Activated CD8-positive, alpha-beta memory T cell treated with anti-CD3 and anti-CD28 coated beads, Interleukin-2, amount 10 ng/mL, durations not matched to agents 7 days and 5 days (primary cell): Measurements from ENCODE around the gene LSAMP. TPM values are rescaled to one million over a fixed set of nuclear protein-coding genes. Genes with fewer than 3 reads are reported as not detected.

Experiments used
- ATAC-seq: fragments of 150-1000 bp; cut with Tn5 transposase; one replicate; pipeline ENCODE4 v1.10.0; 2021; ENCODE audit warnings: moderate library complexity
- CTCF ChIA-PET: fragments of 350-600 bp; sonication (Branson Sonifier 250); formaldehyde crosslinking; loops from one replicate; lab custom pipeline; 2021; ENCODE audit warnings: antibody characterized with exemption; lab: Charles Lee
- DNase-seq: peaks from one replicate; pipeline ENCODE4 v3.0.0-alpha.2; 2020
- H3K27ac Mint-ChIP-seq: one replicate; pipeline ENCODE4 v1.8.0; 2021; ENCODE audit warnings: mild to moderate bottlenecking, mixed read lengths
- H3K27me3 Mint-ChIP-seq: one replicate; pipeline ENCODE4 v1.8.0; 2021; ENCODE audit warnings: mixed read lengths
- H3K36me3 Mint-ChIP-seq: one replicate; pipeline ENCODE4 v1.8.0; 2021; ENCODE audit warnings: mild to moderate bottlenecking, mixed read lengths
- H3K4me1 Mint-ChIP-seq: one replicate; pipeline ENCODE4 v1.8.0; 2021; ENCODE audit warnings: mixed read lengths
- H3K4me3 Mint-ChIP-seq: one replicate; pipeline ENCODE4 v1.8.0; 2021; ENCODE audit warnings: mild to moderate bottlenecking, moderate library complexity, mixed read lengths
- H3K9me3 Mint-ChIP-seq: one replicate; pipeline ENCODE4 v1.8.0; 2022; ENCODE audit warnings: low read depth, mixed read lengths
- total RNA-seq, 2 experiments: library from RNA; stranded (reverse); gene quantifications; one replicate each; pipeline ENCODE4 v1.2.3, GENCODE V29; 2021

Gene LSAMP
- total RNA-seq, 2 experiments from 2014 or later: not detected

DNA sequence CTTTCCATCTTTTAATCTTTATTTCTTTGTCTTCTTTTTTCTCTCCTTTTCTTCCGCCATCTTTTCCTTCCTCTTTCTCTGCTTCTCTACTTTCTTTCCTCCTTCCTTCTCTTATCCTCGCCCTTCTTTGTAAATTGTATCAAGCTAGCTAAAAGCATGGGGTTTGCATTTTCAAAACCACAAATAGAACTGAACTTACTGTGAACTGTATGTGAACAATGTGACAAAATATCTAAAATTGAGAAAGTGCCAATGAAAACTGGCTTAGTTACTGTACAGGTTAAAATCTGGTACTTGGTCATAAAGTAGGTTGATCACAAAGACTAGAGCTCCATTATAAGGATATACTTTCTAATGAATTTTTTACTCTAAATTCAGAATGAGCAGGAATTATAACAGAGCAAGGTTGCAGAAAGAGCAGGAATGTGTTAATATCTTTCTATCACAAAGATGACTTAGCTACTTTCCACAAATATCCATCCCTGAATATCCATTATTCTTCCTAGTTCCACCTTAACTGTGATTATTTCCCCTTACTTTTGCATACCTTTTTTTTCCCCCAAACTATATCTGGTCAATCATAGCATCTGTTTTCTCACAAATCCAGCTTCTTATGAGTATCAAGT is 122.4 kb downstream of the LSAMP start:
- Mint-ChIP-seq H3K27ac (no peak overlapping the region), H3K4me3 (no peak overlapping the region), H3K27me3 (no peaks in the 10 kb centered on the region), H3K36me3 (no peaks in the 10 kb centered on the region), H3K4me1 (no peaks in the 10 kb centered on the region), H3K9me3 (peaks cover 6% of the 10 kb centered on the region)
- ATAC-seq (no peak), DNase-seq (no peak)
- CTCF ChIA-PET: no interaction called here

DNA sequence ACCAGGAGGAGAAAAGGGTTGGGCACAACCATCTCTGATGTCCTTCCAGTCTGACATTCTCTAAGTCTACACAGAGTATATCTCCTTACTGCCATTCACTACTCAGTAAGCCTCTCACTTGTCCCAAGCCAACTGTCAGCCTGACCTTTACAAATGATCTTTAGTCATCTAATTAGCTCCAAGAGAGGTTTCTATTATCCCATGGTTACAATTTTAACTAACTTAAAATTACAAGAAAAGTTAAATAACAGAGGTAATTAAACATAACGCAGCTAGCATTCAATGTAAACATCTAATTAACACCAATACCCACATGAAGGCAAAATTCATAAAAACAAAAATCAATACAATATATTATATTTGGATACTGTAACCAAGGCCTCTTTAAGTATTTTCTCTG is 126.9 kb downstream of the LSAMP start:
- DNase-seq (no peak), ATAC-seq (no peak)
- H3K27me3 Mint-ChIP-seq: no peaks in the 10 kb centered on the region
- CTCF ChIA-PET: no interaction called here
- H3K4me1 Mint-ChIP-seq: no peaks in the 10 kb centered on the region
- peaks cover 7% of the 10 kb centered on the region for H3K9me3 Mint-ChIP-seq
- no peaks in the 10 kb centered on the region for H3K36me3 Mint-ChIP-seq
- H3K27ac Mint-ChIP-seq: no peak overlapping the region
- no peak overlapping the region for H3K4me3 Mint-ChIP-seq

DNA sequence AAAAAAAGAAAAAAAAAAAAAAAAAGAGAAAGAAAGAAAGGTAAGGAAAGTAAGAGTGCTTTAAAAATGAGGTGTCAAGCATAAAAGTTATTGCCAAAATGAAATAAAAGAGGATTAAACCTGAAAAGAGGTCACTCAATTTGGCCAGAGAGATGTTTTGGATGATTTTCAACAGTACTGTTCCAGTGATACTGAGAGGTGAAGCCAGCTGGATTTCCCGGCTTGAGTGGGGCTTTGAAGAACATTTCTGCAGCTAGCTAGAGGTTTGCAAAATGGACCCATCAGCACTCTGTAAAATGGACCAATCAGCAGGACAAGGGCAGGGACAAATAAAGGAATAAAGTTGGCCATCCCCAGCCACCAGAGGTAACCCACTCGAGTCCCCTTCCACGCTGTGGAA is 128.5 kb downstream of the LSAMP start:
- DNase-seq (no peak), ATAC-seq (no peak)
- CTCF ChIA-PET: no interaction called here
- no peaks in the 10 kb centered on the region for H3K36me3 Mint-ChIP-seq
- peaks cover 7% of the 10 kb centered on the region for H3K9me3 Mint-ChIP-seq
- no peak overlapping the region for H3K4me3 Mint-ChIP-seq
- no peak overlapping the region for H3K27ac Mint-ChIP-seq
- H3K27me3 Mint-ChIP-seq: no peaks in the 10 kb centered on the region
- no peaks in the 10 kb centered on the region for H3K4me1 Mint-ChIP-seq

DNA sequence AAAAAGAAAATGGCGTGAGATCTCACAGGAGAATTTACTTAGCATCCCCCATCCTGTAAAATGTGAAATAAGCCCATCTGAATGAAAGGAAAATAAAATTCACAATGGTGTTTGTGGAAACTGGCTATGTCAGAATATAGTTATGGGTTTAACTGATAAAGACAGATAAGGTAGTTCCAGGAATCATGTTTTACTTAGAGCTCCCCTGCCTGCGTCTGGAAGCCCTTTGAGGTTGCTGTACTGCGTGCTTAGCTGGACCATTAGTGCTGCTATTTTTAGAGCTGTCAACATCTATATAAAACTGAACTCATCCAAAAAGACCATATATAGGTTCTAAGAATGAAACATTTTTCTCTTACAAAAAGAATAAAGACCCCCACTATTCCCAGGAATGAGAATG is 130.8 kb downstream of the LSAMP start:
- no peak for ATAC-seq
- H3K27me3 Mint-ChIP-seq: no peaks in the 10 kb centered on the region
- no peaks in the 10 kb centered on the region for H3K4me1 Mint-ChIP-seq
- no peak overlapping the region for H3K27ac Mint-ChIP-seq
- H3K36me3 Mint-ChIP-seq: no peaks in the 10 kb centered on the region
- CTCF ChIA-PET: no interaction called here
- H3K9me3 Mint-ChIP-seq: peaks cover 3% of the 10 kb centered on the region
- no peak for DNase-seq
- H3K4me3 Mint-ChIP-seq: no peak overlapping the region

DNA sequence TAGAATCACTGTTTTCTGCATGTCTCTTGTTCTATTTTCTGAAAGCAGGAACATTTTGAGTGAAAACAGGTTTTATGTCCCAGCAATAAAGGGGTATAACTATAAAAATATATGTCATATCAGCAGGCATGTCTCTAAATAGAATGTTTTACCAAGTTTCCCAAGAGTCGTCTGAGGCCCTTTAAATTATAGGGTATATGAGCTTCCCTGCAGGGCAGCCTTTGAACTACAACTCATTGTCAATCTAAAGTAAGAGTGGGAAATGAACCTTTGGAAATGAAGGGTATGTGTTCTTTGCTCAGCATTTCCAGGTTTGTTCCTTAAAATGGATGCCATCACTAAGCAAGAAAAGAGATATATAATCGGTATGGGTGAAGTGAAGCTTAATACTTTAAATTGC is 138.6 kb downstream of the LSAMP start:
- H3K4me3 Mint-ChIP-seq: no peak overlapping the region
- no peaks in the 10 kb centered on the region for H3K36me3 Mint-ChIP-seq
- H3K4me1 Mint-ChIP-seq: no peaks in the 10 kb centered on the region
- no peak for DNase-seq
- no peaks in the 10 kb centered on the region for H3K9me3 Mint-ChIP-seq
- CTCF ChIA-PET: no interaction called here
- no peak for ATAC-seq
- no peaks in the 10 kb centered on the region for H3K27me3 Mint-ChIP-seq
- no peak overlapping the region for H3K27ac Mint-ChIP-seq

DNA sequence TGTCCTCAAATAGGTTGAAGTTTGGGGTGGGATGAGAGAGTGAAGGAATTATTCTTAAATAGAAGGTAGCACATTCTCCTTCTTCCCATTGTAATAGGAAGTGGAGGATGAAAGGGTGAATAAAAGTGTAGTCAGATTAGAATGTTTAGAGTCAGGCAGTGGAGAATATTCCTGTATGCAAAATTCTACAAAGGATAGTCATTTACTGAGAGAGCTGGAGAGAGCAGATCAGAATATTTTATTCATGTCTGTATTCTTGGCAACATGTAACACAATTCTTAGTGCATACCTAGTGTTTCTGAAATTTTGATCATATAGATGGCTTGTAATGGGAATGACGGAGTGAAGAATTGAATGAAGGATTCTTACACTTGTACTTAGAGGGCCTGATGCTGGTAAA is 139.1 kb downstream of the LSAMP start:
- Mint-ChIP-seq H3K27me3 (no peaks in the 10 kb centered on the region), H3K36me3 (no peaks in the 10 kb centered on the region), H3K27ac (no peak overlapping the region), H3K4me3 (no peak overlapping the region), H3K4me1 (no peaks in the 10 kb centered on the region), H3K9me3 (no peaks in the 10 kb centered on the region)
- no peak for ATAC-seq
- no peak for DNase-seq
- CTCF ChIA-PET: interaction anchor here (0.7 kb wide), 1 partner anchor 395 kb away, joined by 3 read pairs; no protein-coding TSS in a partner anchor

DNA sequence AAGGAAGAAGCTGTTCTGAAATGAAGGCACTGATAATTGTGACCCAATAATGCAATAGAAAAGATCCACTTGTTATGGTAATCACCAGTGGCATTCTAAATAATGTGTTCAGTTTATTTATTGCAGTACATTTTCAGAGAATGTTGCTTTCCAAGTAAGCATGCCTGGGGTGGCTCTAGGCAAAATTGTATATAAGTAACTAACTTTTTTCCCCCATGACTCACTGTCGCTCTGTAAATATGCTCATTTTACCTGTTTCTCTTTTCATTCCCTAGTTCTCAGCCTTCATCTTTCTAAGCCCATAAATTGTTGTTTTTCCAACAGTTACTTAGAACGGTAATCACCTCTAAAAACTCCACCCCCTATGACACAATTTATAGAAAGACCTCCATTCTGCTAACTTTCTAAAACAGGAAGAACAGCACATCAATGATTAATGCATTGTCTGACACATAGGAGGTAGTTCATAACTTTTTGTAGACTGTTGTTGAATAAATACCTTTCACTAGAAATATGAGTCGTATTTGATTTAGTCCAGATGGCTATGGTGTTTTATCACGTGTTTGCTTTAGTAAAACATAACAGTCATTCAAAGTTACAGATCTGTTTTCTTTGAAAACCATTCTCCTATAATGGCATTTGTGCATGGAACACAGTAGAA is 143.1 kb downstream of the LSAMP start:
- Mint-ChIP-seq H3K36me3 (no peaks in the 10 kb centered on the region), H3K27me3 (no peaks in the 10 kb centered on the region), H3K27ac (no peak overlapping the region), H3K9me3 (no peaks in the 10 kb centered on the region), H3K4me1 (no peaks in the 10 kb centered on the region), H3K4me3 (no peak overlapping the region)
- DNase-seq (no peak), ATAC-seq (no peak)
- CTCF ChIA-PET: no interaction called here

DNA sequence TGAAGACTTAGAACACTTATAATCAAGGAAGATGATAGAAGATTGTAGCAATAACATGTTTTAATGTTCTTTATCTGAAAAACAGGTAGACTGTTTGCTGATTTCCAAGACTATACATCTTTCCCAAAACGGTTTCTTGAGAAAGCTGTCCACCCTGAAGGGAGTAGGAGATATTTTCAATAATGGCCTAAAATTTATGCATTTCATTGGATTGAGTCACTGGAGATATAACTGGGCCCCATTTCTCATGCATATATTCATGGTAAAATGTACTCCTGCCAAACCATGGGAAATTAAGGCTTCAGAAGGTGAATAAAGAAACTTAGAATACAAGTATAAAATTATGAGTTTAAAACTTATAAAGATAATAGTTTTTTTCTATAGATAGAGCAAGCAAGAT is 143.9 kb downstream of the LSAMP start:
- DNase-seq (no peak), ATAC-seq (no peak)
- Mint-ChIP-seq H3K27ac (no peak overlapping the region), H3K9me3 (peaks cover 2% of the 10 kb centered on the region), H3K4me3 (no peak overlapping the region), H3K4me1 (no peaks in the 10 kb centered on the region), H3K27me3 (no peaks in the 10 kb centered on the region), H3K36me3 (no peaks in the 10 kb centered on the region)
- CTCF ChIA-PET: no interaction called here

DNA sequence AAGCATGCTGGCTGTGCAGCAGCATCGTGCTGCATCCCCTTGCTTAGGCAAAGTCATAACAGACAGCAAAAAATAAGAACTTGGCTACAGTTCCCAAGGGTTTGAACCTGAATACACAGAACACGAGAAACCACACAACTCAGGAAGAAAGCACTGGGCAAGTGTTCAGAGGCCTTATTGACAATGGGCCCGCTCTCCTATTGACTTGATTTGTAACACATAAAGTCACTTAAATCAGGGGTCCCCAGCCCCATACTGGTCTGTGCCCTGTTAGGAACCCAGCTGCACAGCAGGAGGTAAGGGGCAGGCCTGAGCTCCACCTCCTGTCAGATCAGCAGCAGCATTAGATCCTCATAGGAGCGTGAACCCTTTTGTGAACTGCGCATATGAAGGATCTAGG is 145.1 kb downstream of the LSAMP start:
- CTCF ChIA-PET: no interaction called here
- Mint-ChIP-seq H3K4me1 (no peaks in the 10 kb centered on the region), H3K27me3 (no peaks in the 10 kb centered on the region), H3K4me3 (no peak overlapping the region), H3K27ac (no peak overlapping the region), H3K9me3 (peaks cover 2% of the 10 kb centered on the region), H3K36me3 (no peaks in the 10 kb centered on the region)
- DNase-seq (no peak), ATAC-seq (no peak)

DNA sequence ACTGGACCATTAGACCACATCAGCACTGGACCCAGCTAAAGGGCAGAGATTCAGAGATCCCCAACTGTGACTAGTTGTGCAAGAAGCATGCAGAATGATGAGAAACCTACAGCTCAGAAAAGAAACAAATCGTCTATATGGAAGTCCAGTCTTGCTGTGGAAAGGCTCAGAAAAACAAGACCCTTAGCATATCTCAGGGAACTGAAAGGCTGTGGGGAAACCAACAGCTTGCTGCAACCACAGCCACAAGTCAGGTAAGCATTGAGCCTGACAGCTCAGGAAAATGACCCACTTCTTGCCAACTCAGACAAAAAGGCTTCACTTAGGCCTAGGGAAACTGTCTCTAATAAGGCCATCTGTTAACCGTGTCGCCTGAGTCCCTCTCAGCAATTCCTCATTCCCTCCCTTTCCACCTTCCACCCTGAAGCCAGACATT is 145.6 kb downstream of the LSAMP start:
- CTCF ChIA-PET: no interaction called here
- peaks cover 2% of the 10 kb centered on the region for H3K9me3 Mint-ChIP-seq
- DNase-seq: no peak

DNA sequence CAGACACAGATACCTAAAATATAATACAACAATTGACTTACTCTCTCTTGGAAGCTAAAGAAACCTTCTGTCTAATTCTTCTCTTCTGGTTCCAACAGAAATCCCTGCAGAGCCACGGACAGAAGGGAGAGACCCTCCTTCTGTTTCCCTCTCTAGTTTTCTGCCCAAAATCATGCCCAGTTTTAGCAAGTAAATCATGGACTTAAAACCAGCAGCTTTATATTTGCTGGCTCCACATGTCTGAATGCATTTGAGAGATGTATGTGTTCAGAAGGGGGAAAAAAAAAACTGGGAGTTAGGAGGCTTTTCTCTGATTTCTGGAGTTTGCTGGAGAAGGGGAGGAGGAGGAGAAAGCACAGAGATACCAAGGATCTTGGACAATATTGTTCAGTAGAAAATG is 147.1 kb downstream of the LSAMP start:
- H3K4me3 Mint-ChIP-seq: no peak overlapping the region
- peaks cover 2% of the 10 kb centered on the region for H3K9me3 Mint-ChIP-seq
- no peaks in the 10 kb centered on the region for H3K36me3 Mint-ChIP-seq
- H3K27ac Mint-ChIP-seq: no peak overlapping the region
- no peaks in the 10 kb centered on the region for H3K4me1 Mint-ChIP-seq
- DNase-seq: no peak
- no peak for ATAC-seq
- no peaks in the 10 kb centered on the region for H3K27me3 Mint-ChIP-seq
- CTCF ChIA-PET: no interaction called here

More for the DNA sequence above, 145.6 kb downstream of the LSAMP start:
- ATAC-seq: no peak
- H3K27ac Mint-ChIP-seq: no peak overlapping the region
- H3K4me3 Mint-ChIP-seq: no peak overlapping the region
- no peaks in the 10 kb centered on the region for H3K27me3 Mint-ChIP-seq
- no peaks in the 10 kb centered on the region for H3K36me3 Mint-ChIP-seq
- no peaks in the 10 kb centered on the region for H3K4me1 Mint-ChIP-seq

DNA sequence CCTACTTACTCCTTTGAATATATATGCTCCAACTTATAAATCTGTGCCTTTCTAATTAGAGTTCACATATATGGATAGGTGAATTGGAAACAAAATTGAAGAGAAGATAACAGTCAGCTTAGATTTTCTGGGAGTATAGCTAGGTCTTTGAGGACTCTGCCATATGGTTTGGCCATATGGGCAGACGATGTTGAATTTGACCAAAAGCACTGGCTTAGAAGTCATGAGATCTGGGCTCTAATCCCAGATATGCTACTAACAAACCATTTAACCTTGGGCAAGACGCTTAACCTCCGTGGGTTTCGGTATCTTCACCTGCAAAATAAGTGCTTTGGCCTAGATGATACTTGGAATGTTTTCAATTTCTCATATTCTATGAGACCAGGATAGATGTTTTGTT is 154.1 kb downstream of the LSAMP start:
- Mint-ChIP-seq H3K36me3 (no peaks in the 10 kb centered on the region), H3K27me3 (no peaks in the 10 kb centered on the region), H3K4me1 (no peaks in the 10 kb centered on the region), H3K9me3 (no peaks in the 10 kb centered on the region), H3K27ac (no peak overlapping the region), H3K4me3 (no peak overlapping the region)
- CTCF ChIA-PET: no interaction called here
- ATAC-seq (no peak), DNase-seq (no peak)

DNA sequence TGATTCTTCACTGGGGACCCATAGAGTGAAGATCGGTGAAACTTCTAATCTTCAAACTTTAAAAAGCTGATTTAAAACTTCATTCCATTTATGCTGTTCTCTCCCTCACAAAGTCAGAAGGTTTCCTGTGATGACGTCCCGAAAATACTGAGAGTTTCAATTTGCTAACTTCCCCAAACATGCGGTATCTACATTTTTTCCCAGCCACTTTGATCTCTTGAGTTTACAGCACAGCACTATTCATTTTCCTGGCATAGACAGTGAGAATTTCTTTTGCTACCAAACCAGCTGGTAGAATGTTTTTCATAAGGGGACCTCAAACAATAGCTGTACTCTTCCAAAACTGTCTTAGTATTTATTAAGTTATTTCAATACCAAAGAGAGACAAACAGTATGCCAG is 156.8 kb downstream of the LSAMP start:
- Mint-ChIP-seq H3K4me1 (no peaks in the 10 kb centered on the region), H3K36me3 (no peaks in the 10 kb centered on the region), H3K9me3 (no peaks in the 10 kb centered on the region), H3K27ac (no peak overlapping the region), H3K4me3 (no peak overlapping the region), H3K27me3 (no peaks in the 10 kb centered on the region)
- CTCF ChIA-PET: no interaction called here
- ATAC-seq: no peak
- DNase-seq: no peak

DNA sequence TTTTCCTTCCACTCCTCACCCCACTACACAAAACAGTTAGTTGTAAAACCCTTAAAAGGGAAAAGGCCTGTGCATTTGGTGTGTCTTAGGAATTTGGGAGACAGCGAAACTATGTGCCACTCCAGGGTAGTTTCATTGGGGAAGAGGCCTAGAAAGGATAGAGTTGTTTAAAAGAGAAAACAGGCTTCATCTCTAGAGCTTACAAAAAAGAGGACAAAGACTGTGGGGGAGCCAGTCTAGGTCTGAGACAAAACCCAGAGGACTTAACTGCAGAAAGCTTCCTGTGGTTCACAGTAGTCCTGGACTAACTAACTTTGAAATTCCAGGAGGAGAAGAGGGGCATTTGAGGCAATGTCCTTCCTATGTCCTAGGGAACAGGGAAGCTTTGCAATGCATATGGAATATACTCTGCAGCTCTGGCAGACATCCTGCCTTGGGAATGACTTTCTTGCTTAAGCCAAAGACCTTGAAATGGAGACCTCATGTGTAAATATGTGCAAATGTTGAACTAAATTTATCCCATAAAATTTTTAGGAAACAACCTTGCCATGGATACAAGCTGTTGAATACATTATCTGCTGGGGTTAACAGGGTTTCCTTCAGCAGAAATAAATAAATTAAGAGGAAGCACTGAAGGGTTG is 159.4 kb downstream of the LSAMP start:
- DNase-seq: no peak
- ATAC-seq: no peak
- no peaks in the 10 kb centered on the region for H3K36me3 Mint-ChIP-seq
- H3K27me3 Mint-ChIP-seq: no peaks in the 10 kb centered on the region
- CTCF ChIA-PET: no interaction called here
- H3K4me3 Mint-ChIP-seq: no peak overlapping the region
- no peaks in the 10 kb centered on the region for H3K4me1 Mint-ChIP-seq
- H3K27ac Mint-ChIP-seq: no peak overlapping the region
- H3K9me3 Mint-ChIP-seq: no peaks in the 10 kb centered on the region
